GM19372 (cell line): Measurements from ENCODE around the gene SPSB3.
A peak's percentile ranks its signal among the peaks of the same experiment; 100 is the strongest.

ENCODE experiments used
- ATAC-seq: cut with Tn5 transposase; IDR thresholded peaks from one replicate; pipeline ENCODE4 v1.9.1; 2021; ENCODE audit warnings: mild to moderate bottlenecking, low read depth, moderate library complexity; ENCODE audit not compliant: unreplicated experiment

The SPSB3 gene

DNA sequence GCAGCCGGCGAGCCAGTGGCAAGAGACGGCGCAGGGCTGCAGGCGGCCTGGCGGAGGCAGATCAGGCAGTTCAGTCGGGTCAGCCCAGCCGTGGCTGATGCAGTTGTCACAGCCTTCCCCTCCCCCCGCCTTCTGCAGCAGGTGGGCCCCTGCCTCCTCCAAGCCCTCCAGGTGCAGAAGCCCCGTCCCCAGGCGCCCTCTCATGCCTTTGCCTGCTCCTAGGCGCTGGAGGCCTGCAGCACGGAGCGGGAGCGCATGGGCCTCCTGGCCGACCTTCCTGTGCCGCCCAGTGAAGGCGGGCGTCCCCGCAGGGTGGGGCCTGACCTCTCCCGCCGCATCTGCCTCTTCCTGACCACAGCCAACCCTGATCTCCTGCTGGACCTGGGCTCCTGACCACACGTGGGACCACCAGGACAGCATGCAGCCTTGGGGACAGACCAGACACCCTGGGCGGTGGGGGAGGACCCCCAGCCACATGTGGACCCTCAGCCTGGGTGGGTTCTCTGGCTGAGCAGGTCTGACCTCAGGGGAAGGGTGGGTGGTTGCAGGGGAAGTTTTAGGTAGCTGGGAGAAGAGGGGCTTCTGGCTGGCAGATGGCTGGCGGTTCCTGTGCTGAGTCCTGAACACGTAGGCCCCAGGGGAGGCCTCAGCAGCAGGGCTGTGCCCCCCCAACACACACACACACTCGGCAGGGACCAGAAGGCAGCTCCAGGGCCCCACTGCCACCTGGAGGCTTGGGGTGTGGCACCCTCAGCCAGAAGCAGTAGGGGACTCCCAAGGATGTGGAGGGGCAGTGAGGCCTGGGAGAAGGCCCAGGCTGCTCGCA is 6.3 kb downstream of the SPSB3 start:
- ATAC-seq = no peak

DNA sequence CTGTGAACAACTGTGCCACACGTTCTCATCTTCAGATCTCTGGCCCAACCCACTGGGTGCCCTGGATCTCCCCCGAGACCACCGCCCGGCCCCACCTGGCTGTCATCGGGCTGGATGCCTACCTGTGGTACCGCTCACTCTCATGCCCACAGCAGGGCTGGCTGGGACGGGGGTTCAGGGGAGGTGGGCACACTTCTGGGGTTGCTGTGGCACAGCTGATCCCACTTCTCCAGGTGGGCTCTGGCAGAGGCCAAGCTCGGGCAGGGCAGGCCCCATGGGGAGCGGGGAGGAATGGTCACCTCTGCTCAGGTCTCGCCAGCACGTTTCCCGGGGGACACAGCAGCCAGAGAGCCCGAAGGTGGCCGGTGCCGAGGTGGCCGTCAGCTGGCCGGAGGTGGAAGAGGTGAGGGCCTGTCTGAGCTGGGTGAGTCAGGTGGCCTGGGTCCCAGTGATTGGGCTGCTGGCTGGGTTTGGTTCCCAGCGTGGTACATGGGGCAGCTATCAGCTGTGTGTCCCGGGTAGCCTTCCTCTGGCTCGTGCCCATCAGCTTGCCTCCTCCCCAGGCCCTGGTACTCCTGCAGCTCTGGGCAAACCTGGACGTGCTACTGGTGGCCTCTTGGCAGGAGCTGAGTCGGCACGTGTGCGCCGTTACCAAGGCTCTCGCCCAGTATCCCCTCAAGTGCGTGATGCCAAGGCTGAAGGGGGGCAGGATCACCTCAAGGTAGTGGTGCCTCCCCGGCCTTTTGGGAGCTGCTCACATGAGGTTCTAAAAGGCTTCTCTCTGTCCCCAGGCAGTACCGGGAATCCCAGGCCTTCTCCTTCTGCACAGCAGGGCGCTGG is 7.1 kb downstream of the SPSB3 start:
- no peak for ATAC-seq

GRCh38 chr16:1774448-1774780 is 8.0 kb downstream of the SPSB3 start:
- ATAC-seq = no peak

GRCh38 chr16:1773703-1774447 is 8.5 kb downstream of the SPSB3 start:
- no peak for ATAC-seq

DNA sequence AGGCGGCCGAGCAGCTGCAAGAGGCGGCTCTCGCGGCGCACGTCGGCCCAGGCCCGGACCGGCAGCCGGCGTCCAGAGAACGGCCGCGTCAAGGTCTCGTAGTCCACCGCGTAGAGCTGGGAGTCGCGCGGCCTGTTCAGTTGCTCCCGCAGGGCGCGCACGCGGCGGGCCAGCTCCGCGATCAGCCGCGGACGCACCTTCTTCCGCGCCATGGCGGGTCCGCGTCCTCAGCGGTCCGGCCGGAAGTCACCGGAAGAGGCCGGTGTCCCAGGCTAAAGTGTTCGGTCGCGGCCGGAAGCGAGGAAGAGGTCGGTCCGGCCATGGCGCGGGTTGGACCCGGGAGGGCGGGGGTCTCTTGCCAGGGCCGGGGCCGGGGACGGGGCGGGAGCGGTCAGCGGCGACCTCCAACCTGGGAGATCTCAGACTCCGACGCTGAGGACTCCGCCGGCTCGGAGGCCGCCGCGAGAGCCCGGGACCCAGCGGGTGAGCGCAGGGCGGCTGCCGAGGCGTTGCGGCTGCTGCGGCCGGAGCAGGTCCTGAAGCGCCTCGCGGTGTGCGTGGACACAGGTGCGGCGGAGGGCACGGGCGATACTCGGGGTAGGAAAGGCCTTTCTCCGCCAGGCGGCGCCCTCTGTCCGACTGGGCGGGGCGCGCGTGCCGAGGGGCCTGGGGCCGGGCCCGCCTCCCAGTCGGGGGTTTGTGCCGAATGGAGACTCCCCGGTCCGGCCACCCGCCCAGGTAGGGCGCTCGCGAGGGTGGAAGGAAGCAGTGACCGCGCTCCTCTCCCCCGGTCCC is 9.3 kb downstream of the SPSB3 start, which contains the start of gene MRPS34:
TSS of gene MRPS34 (minus strand) at position 227 of the 795 bp plus-strand sequence. CDS start at position 212, 15 bp downstream.
- ATAC-seq = peak; percentile 53

GRCh38 chr16:1772362-1772907 is 9.9 kb downstream of the SPSB3 start, which contains the start of gene EME2:
Gene EME2 (plus strand): TSS chr16:1772810. CDS start chr16:1773228, 418 bp downstream.
- ATAC-seq = peak; percentile 14

DNA sequence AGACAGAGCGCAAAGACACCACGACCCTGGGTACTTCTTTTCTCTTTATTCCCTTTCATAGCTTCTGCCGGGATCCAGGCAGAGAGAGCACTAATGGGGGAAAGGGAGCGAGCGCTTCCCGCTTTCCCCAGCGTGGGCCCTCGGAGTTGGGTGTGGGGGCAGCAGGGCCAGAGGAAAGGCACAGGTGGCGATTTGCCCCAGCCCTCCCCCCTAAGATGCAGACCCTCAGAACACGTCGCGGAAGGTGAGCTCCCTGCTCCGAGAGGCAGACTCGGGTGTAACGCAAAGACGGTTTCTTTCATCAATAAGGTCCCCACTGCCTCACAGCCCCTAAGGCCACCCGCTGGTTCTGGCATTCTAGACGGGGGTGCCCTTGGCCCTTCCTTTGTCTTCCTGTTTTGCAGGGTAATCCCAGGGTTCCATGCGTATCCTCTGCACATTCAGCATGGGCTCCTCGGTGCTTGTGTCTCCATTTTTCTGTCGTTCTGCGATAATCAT is 10.5 kb downstream of the SPSB3 start:
- ATAC-seq = no peak

GRCh38 chr16:1771188-1771863 is 11.0 kb downstream of the SPSB3 start, which contains the start of gene NME3:
Gene NME3 (minus strand): TSS chr16:1771543. CDS start chr16:1771534, 9 bp downstream.
- ATAC-seq = peak; percentile 36

DNA sequence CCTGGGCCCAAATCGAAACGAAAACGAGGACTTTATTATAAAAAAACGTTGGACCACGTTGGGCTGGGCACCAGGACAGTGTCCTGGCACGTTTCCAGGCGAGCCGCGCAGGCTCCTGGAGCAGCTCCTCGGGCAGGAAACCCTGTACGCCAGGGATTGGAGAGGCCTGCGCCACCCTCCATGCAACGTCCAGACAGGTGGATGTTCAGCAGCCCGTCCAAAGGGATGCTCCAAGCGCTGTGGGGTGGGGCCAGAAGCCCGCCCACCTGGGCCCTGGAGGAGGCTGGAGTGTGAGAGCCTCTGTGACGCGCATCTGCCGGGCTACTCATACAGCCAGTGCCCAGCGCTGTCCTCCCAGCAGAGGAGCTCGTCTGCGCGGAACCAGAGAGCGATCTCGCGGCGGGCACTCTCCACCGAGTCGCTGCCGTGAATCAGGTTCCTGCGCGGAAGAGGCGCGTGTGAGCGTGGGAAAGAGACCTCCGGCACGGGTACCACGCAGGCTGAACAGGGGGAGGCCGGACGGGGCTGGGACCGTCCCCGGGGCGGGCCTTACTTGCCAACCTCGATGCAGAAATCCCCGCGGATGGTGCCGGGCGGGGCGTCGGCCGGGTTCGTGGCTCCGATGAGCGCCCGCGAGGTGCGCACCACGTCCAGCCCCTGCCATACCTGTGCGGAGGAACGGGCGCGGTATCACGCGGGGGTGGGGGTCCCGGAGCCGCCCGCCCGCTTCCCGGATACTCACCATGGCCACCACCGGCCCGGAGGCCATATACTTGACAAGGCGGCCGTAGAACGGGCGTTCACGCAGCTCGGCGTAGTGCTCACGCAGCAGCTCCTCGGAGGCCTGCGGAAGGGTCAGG is 11.8 kb downstream of the SPSB3 start:
- no peak for ATAC-seq

GRCh38 chr16:1769402-1770300 is 12.7 kb downstream of the SPSB3 start:
- ATAC-seq = no peak

DNA sequence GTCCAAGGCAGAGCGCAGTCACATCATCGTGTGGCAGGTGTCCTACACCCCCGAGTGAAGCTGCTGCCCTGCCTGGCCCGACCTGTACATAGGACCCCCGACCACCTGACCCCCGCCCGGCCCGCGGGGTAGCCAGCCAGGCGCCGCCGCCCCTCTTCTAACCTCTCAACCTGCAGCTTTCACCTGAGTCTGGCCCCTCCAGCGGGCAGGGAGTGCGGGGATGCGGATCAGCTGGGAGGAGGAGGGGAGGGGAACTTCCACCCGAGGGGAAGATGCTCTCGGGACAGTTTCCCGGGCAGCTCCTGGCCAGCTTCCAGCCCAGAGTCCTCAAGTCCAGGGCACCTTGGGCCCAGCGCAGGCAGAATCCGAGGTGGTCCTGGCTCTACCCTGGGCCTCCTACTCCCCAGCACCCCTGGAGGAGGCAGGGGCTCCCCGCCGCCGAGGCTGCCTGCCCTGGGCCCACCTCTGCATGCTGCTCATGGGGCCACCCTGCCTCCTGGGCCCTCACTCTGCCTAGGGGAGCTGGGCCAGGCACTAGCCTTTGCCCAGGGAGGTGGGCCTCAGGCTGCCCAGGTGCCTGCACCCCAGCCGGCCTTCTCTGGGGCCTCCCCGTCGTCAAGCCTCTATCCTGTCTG is 13.5 kb downstream of the SPSB3 start:
- ATAC-seq = no peak

- no peak for ATAC-seq
These were observed 14.2 kb downstream of the SPSB3 start for GRCh38 chr16:1768061-1768766.

- ATAC-seq = no peak
These were observed 15.0 kb downstream of the SPSB3 start for GRCh38 chr16:1767116-1767994.

DNA sequence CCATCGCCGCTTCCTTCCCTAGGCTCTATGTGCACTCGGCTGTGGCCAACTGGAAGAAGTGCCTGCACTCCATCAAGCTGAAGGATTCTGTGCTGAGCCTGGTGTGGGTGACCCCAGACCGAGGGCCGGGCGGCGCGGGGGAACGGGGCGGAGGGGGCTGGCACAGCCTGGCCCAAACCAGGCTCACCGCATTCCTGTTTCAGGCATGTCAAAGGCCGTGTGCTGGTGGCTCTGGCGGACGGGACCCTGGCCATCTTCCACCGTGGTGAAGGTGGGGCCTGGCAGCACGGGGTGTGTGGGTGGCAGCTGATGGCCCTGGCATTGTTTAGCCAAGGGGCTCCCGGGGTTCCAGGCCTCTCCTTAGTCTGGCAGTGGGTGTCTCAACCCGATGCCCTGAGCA is 15.7 kb downstream of the SPSB3 start:
- ATAC-seq = no peak

DNA sequence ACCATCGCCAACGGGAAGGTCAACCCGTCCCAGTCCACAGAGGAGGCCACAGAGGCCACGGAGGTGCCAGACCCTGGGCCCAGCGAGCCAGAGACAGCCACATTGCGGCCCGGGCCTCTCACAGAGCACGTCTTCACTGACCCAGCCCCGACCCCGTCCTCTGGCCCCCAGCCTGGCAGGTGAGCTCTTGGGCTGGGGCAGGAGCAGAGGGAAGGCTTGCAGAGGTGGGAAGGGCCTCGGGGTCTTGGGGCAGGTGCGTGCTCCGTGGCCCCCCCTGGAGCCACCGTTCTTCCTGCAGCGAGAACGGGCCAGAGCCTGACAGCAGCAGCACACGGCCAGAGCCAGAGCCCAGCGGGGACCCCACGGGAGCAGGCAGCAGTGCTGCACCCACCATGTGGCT is 16.1 kb downstream of the SPSB3 start:
- ATAC-seq = no peak
